ENCODE results near the gene IQSEC1.

GRCh38 chr3:12907729-12908128, 165.5 kb downstream of the IQSEC1 start:
- TF ChIP-seq MYC (IDR thresholded peaks at IDR 0.05; ENCODE audit: low read depth, low read length), result no peak
- no peak for TF ChIP-seq CTCF (IDR thresholded peaks at IDR 0.05; ENCODE audit: extremely low read depth in 1 of 2, insufficient read depth in 1 of 2, low read depth in 1 of 2, low read length in 2 of 2)
- TF ChIP-seq POLR2A (IDR thresholded peaks at IDR 0.05; ENCODE audit: low read depth, low read length), result no peak
- TF ChIP-seq POLR2AphosphoS5 (IDR thresholded peaks at IDR 0.05; ENCODE audit: insufficient read depth, low read depth, low read length), result no peak
